C4-2B (cell line): Measurements from ENCODE around the gene PIGU.
"Not testable (repeated sequence)": the region's sequence is repeated elsewhere in the genome, so short reads cannot be mapped to it uniquely, and the experiment has no call there.

ENCODE experiments used
- H3K27ac ChIP-seq: fragments of 450-650 bp; 2 replicates; pipeline ENCODE4 v1.5.1; 2017
- ZFX ChIP-seq: fragments of 450-650 bp; IDR thresholded peaks from 2 replicates; pipeline ENCODE4 v1.6.1; 2017
- TF ChIP-seq, protein P1 (sequence below): fragments of 450-650 bp; conservative IDR thresholded peaks from 2 replicates; pipeline ENCODE4 v1.5.1; 2017; ENCODE audit warnings: mild to moderate bottlenecking

The PIGU gene, protein sequence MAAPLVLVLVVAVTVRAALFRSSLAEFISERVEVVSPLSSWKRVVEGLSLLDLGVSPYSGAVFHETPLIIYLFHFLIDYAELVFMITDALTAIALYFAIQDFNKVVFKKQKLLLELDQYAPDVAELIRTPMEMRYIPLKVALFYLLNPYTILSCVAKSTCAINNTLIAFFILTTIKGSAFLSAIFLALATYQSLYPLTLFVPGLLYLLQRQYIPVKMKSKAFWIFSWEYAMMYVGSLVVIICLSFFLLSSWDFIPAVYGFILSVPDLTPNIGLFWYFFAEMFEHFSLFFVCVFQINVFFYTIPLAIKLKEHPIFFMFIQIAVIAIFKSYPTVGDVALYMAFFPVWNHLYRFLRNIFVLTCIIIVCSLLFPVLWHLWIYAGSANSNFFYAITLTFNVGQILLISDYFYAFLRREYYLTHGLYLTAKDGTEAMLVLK

DNA sequence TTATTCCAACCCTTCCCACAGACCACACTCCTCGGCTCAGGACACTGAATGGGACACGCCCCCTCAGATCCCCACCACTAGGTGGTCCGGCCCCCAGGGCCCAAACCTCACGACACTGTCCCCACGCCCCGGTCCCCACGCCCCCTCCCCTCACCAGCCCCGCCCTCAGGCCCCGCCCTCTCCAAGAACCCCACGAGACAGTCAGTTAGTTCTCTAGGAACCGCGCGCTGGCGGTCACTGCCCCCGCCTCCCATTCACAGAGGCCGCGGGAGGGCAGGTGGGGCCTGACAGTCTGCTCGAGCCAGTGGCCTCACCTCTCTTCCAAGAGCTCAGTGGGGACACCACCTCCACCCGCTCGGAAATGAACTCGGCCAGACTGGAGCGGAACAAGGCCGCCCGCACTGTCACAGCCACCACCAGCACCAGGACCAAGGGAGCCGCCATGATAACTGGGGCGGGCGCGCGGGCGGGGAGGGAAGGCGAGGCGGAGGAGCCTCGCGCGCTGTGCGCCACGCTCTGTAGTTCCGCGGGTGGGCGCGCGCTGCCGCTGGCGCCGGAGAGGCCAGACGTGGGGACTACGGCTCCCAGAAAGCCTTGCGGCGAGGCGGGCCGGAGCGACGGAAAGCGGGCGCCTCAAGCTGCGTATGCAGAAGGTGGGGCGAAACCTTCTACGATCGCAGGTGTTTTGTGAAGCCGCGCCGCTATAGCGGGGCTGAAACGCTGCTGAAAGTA is at the start of gene PIGU:
Gene PIGU, minus strand, starts transcription at position 451 of the 732 bp plus-strand sequence. Its CDS starts 7 bp downstream, at position 444.
- H3K27ac ChIP-seq, result peak within 1 kb of the TSS; percentile 67
- peak; percentile 93 for TF ChIP-seq ZFX
- TF ChIP-seq, protein P1, sequence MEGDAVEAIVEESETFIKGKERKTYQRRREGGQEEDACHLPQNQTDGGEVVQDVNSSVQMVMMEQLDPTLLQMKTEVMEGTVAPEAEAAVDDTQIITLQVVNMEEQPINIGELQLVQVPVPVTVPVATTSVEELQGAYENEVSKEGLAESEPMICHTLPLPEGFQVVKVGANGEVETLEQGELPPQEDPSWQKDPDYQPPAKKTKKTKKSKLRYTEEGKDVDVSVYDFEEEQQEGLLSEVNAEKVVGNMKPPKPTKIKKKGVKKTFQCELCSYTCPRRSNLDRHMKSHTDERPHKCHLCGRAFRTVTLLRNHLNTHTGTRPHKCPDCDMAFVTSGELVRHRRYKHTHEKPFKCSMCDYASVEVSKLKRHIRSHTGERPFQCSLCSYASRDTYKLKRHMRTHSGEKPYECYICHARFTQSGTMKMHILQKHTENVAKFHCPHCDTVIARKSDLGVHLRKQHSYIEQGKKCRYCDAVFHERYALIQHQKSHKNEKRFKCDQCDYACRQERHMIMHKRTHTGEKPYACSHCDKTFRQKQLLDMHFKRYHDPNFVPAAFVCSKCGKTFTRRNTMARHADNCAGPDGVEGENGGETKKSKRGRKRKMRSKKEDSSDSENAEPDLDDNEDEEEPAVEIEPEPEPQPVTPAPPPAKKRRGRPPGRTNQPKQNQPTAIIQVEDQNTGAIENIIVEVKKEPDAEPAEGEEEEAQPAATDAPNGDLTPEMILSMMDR, result no peak

DNA sequence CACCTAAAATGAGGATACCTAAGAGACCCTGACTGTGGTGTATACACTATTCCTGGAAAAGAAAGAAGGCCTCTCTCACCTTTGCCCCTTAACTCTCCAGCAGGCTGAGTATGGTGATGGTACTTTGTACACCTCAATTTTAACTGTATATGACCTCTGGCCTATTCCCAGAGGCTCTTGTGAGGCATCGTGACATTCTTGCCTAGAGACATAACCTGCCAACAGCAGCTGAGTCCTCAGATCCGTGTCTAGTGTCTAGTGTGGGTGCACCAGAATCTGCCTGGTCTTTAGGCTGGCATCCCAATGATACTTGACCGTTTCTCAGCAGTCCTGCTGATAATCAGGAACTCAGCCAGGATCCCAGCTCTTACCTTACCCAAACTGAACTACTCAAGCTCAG is 47.3 kb upstream of the PIGU start:
- H3K27ac ChIP-seq, result no peak overlapping the region
- TF ChIP-seq, protein P1, result no peak
- TF ChIP-seq ZFX, result no peak

DNA sequence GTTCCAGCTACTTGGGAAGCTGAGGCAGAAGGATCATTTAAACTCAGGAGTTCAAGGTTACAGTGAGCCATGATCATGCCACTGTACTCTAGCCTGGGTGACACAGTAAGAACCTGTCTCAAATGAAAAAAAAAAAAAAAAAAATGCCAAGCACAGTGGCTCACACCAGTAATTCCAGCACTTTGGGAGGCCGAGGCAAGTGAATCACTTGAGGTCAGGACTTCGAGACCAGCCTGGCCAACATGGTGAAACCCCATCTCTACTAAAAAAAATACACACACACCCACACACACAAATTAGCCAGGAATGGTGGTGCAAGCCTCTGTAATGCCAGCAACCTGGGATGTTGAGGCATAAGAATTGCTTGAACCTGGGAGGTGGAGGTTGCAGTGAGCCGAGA is 45.7 kb upstream of the PIGU start:
- not testable (repeated sequence) for H3K27ac ChIP-seq

DNA sequence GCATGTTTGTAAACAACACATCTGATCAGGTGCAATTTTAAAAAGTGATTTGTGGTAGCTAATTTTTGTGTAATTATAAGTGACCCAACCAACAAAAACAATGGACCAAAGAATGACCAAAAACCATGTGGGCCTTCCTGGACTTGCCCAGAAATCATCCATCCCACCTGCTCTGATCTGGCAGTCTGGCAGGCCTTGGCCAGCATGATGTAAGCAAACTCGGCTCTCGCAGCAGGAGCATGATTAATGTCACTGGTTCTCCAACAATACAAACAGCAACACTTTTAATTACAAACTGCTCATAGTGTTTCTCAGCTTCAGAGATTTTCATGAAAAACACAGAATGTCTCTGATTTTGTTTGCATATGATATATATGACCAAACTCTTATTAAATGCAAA is 43.4 kb upstream of the PIGU start:
- H3K27ac ChIP-seq, result no peak overlapping the region
- TF ChIP-seq, protein P1, result no peak
- TF ChIP-seq ZFX, result no peak

DNA sequence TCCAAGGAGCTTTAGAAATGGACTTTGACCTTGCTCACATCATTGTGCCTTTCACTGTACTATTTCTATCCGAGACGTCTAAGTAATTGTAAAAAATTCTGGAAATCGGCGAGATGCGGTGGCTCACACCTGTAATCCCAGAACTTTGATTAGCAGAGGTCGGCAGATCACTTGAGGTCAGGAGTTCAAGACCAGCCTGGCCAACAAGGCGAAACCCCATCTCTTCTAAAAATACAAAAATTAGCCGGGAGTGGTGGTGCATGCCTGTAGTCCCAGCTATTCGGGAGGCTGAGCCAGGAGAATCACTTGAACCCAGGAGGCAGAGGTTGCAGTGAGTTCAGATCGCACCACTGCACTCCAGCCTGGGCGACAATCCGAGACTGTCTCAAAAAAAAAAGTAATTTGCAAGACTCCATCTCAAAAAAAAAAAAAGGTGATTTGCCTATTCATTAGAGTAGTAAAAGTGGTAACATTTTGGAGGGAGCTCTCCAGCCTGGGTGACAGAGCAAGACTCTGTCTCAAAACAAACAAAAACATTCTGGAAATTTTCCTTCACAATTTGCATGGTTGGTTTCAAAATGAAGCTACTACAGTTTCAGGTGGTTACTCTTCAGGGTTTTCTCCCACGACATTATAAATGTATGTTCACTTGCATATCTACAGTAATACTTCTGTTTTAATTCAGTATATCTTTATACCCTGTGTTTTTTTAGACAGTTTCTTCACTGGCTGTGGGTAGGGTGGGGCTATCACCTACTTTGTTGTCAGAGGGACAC is 42.5 kb upstream of the PIGU start:
- H3K27ac ChIP-seq, result not testable (repeated sequence)

DNA sequence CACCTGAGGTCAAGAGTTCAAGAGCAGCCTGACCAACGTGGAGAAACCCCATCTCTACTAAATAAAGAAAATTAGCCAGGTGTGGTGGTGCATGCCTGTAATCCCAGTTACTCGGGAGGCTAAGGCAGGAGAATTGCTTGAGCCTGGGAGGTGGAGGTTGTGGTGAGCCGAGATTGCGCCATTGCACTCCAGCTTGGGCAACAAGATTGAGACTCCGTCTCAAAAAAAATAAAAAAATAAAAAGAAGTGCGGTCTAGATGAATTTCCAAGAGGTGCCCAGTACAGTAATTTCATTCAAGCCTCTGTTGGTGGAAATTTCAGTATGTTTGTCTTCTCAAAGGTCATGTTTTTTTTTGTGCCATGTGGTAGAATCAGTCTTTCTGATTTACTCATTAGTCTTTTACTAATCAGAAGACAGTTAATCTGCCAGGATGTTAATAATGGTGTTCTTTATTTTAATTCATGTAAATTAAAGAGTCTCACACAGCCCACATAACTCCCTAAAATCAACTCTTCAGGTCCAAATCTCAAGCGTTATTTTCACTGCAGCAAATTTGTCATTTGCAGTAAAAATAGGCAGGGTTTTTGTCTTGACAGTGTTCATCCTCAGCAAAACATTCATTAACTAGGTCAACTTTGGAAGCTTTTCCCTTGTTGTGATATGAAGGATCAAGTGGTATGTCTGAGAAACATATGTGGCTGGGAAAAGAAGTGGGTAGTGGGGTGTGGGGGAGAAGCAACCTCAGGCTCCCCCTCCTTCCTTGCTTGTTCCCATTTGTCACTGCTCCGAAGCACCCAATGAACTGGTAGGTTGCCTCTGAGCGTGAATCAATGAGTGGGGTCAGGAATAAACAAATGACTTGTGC is 40.6 kb upstream of the PIGU start:
- no peak overlapping the region for H3K27ac ChIP-seq
- no peak for TF ChIP-seq ZFX
- TF ChIP-seq, protein P1, result no peak

DNA sequence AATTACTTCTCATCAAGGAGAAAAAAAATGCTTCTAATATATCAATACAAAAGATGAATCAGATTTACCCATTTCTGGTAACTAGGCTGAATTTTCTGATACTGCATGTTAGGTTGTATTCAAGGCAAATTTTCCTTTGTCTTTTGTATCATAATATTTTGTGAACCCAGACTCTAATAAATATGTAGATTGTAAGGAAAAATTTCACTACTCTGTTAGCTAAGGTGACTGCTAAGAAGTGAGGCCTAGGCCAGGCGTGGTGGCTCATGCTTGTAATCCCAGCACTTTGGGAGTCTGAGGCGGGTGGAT is 40.0 kb upstream of the PIGU start:
- TF ChIP-seq, protein P1, result no peak
- TF ChIP-seq ZFX, result no peak
- no peak overlapping the region for H3K27ac ChIP-seq
